Measurements from ENCODE around the gene KIF27. TPM values are rescaled to one million over a fixed set of nuclear protein-coding genes. Genes with fewer than 3 reads are reported as not detected.
"Not testable (repeated sequence)": the region's sequence is repeated elsewhere in the genome, so short reads cannot be mapped to it uniquely, and the experiment has no call there.

Gene KIF27
- total RNA-seq, 4 donors from 2014 or later = 1.6 to 4.2 (median 3.5) TPM

- H3K4me1 ChIP-seq; H3K9me3 ChIP-seq; H3K27me3 ChIP-seq; DNase-seq; intact Hi-C loops (cut with DNase I); H3K36me3 ChIP-seq; H3K27ac ChIP-seq; H3K4me3 ChIP-seq: not testable (repeated sequence)
- 88 to 95% methylated on average over 3 of the region's 3 CpGs for WGBS, 2 donors
Measured at GRCh38 chr9:83875559-83875958, 45.7 kb downstream of the KIF27 start.

GRCh38 chr9:83849895-83850294 is 71.3 kb downstream of the KIF27 start:
- intact Hi-C loops (cut with DNase I); DNase-seq; H3K4me3 ChIP-seq; H3K27me3 ChIP-seq; H3K9me3 ChIP-seq; H3K4me1 ChIP-seq; H3K27ac ChIP-seq: not testable (repeated sequence)
- 89 to 91% methylated on average over 8 of the region's 8 CpGs for WGBS, 2 donors
- peaks cover 0 to 26% (median 0%) of the 10 kb centered on the region in 3 donors for H3K36me3 ChIP-seq

DNA sequence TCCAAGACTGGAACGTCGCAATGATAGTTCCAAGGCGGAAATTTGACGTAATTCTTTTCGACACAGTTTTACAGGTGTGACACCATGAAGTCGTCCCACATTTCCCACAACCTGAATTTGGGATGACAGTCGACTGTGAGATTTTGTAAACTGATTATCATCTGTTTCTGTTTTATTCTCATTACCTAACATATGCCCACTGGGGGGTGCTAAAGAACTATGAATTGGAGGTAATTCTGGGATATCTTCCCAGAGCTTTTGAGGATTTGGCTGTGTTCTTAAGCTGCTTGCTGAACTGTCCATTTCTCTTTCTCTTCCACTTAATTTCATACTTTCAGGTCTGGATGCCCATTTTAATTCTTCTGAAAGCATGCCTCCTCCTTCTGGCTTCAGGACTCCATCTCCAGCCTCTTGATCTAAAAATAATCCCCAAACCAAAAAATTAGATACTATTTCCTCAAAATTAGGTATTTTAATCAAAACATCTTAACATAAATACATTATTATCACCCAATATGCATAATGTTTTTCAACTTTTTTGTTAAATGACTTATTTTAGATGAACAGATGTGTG is 84.1 kb downstream of the KIF27 start:
- H3K4me1 ChIP-seq; H3K27ac ChIP-seq; intact Hi-C loops (cut with DNase I); H3K9me3 ChIP-seq; H3K4me3 ChIP-seq; H3K27me3 ChIP-seq; H3K36me3 ChIP-seq; DNase-seq: not testable (repeated sequence)
- WGBS, 2 donors = 57 to 64% methylated on average over 7 of the region's 7 CpGs

- DNase-seq; intact Hi-C loops (cut with DNase I): not testable (repeated sequence)
- TF ChIP-seq, protein P1, sequence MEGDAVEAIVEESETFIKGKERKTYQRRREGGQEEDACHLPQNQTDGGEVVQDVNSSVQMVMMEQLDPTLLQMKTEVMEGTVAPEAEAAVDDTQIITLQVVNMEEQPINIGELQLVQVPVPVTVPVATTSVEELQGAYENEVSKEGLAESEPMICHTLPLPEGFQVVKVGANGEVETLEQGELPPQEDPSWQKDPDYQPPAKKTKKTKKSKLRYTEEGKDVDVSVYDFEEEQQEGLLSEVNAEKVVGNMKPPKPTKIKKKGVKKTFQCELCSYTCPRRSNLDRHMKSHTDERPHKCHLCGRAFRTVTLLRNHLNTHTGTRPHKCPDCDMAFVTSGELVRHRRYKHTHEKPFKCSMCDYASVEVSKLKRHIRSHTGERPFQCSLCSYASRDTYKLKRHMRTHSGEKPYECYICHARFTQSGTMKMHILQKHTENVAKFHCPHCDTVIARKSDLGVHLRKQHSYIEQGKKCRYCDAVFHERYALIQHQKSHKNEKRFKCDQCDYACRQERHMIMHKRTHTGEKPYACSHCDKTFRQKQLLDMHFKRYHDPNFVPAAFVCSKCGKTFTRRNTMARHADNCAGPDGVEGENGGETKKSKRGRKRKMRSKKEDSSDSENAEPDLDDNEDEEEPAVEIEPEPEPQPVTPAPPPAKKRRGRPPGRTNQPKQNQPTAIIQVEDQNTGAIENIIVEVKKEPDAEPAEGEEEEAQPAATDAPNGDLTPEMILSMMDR (IDR thresholded peaks at IDR 0.05) = peak in 1 of 6 experiments; percentile 18
Measured at GRCh38 chr9:83830426-83831071, 90.7 kb downstream of the KIF27 start.

GRCh38 chr9:83824986-83825623 is 96.1 kb downstream of the KIF27 start:
- intact Hi-C loops (cut with DNase I); H3K27ac ChIP-seq; H3K4me3 ChIP-seq; DNase-seq; H3K4me1 ChIP-seq; H3K27me3 ChIP-seq; H3K9me3 ChIP-seq; H3K36me3 ChIP-seq: not testable (repeated sequence)
- WGBS, 2 donors = 50 to 77% methylated on average over 3 of the region's 3 CpGs

More at GRCh38 chr9:83830426-83831071, 90.7 kb downstream of the KIF27 start:
- H3K36me3 ChIP-seq, H3K4me1 ChIP-seq, H3K9me3 ChIP-seq, H3K27ac ChIP-seq, H3K4me3 ChIP-seq, H3K27me3 ChIP-seq: not testable (repeated sequence)
- 33 to 41% methylated on average over 5 of the region's 5 CpGs for WGBS, 2 donors

DNA sequence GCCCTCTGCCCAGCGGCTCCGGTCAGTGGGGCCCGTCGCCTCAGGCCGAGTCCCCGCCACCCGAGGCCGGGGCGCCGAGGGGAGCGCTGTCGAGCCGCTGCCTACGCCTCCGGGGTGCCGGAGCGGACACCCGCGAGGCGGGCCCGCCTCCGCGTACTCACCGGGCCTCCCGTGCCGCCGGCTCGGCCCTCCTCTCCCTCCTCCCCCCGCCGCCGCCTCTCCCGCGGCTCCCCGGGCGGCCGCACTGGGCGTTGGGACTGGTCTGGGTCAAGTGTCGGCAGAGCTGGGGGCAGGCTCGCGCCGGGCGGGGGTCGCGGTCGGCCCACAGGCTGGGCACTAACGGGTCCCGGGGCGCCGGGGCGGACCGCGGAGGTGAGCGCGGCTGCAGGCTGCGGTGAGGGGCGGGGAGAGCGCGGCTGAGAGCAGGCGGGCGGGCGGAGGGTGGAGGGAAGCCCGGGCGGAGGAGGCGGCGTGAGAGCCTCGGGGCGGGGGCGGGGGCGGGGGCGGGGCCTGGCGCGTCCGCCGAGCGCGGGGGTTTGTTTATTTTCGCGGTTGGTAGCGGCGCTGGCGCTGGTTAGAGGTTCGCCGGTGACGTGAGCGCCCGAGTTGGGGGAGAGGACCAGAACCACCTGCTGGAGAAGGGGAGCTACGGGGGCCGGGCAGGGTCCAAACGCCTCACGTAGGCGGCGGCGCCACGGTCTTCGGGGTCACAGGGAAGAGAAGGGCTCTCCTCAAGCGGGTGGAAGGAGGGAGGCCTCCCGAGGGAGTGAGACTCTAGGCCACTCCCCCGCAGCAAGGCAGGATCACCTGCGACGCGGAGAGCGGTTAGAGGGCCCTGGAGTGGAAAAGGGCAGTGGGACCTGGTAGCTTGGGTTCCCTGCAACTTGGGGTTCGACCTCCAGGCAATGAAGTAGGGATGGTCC is 103.6 kb downstream of the KIF27 start, which contains the start of gene GKAP1:
Gene GKAP1 (minus strand): TSS at position 414 of the 923 bp plus-strand sequence. CDS start 11,252 bp downstream, outside the sequence.
- TF ChIP-seq POLR2A (IDR thresholded peaks at IDR 0.05) = peak in 1 of 4 donors; percentile 23
- TF ChIP-seq, protein P1 (IDR thresholded peaks at IDR 0.05) = peak in 1 of 6 experiments; percentile 35
- H3K9me3 ChIP-seq; H3K36me3 ChIP-seq; H3K27me3 ChIP-seq; DNase-seq; intact Hi-C loops (cut with DNase I); H3K4me1 ChIP-seq: not testable (repeated sequence)
- Histone ChIP-seq H3K4me3 (peak within 1 kb of the TSS; percentile 62 to 88 (median 86)), H3K27ac (peak within 1 kb of the TSS; percentile 81 to 91 (median 86))
- WGBS, 2 donors = 0% methylated on average over 13 of the region's 103 CpGs; no CpG with 5 or more reads in 1 of the 2 donors

- Histone ChIP-seq H3K27ac (peak overlapping the region; percentile 81 to 91 (median 86)), H3K4me3 (peak overlapping the region; percentile 62 to 88 (median 86))
- WGBS, 2 donors = 0 to 2% methylated on average over 10 to 18 of the region's 38 CpGs
- H3K9me3 ChIP-seq; H3K4me1 ChIP-seq; H3K36me3 ChIP-seq; H3K27me3 ChIP-seq; intact Hi-C loops (cut with DNase I); DNase-seq: not testable (repeated sequence)
Measured at GRCh38 chr9:83817011-83817355, 104.2 kb downstream of the KIF27 start.

DNA sequence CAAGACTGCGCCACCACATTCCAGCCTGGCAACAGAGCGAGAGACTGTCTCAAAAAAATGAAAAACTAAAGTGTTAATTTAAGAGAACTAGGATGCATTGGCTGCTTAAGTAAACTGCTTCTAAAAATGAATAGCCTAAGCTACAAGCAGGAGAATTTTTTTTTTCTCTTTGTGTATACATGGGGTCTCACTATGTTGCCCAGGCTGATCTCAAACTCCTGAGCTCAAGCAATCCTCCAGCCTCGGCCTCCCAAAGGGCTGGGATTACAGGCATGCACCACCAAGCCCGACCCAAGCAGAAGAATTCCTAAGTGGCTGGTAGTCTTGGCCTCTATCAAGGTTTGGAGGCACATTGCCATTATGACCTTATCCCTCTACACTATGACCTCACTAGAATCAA is 106.1 kb downstream of the KIF27 start:
- not testable (repeated sequence) for H3K36me3 ChIP-seq
- WGBS, 2 donors = 92 to 100% methylated on average over 1 to 4 of the region's 4 CpGs

GRCh38 chr9:83809213-83809612 is 112.0 kb downstream of the KIF27 start:
- H3K9me3 ChIP-seq; DNase-seq; intact Hi-C loops (cut with DNase I); H3K4me1 ChIP-seq; H3K36me3 ChIP-seq; H3K4me3 ChIP-seq; H3K27me3 ChIP-seq; H3K27ac ChIP-seq: not testable (repeated sequence)
- 14 to 20% methylated on average over 1 of the region's 1 CpG for WGBS, 2 donors

More for the DNA sequence above, 106.1 kb downstream of the KIF27 start:
- DNase-seq; H3K4me3 ChIP-seq; H3K4me1 ChIP-seq; H3K27ac ChIP-seq; H3K27me3 ChIP-seq; intact Hi-C loops (cut with DNase I); H3K9me3 ChIP-seq: not testable (repeated sequence)

GRCh38 chr9:83804454-83804853 is 116.8 kb downstream of the KIF27 start:
- H3K27me3 ChIP-seq; H3K9me3 ChIP-seq; DNase-seq; H3K36me3 ChIP-seq; H3K27ac ChIP-seq; H3K4me3 ChIP-seq; intact Hi-C loops (cut with DNase I); H3K4me1 ChIP-seq: not testable (repeated sequence)
- no CpG with 5 or more reads among the region's 31 CpGs for WGBS, 2 donors
